GM12891 (cell line): Measurements from ENCODE around the gene SFXN5.

Experiments
- DNase-seq: peaks from one replicate; pipeline ENCODE4 v3.0.0; 2011; ENCODE audit warnings: low spot score; ENCODE audit not compliant: insufficient read length
- FAIRE-seq: peaks from 2 replicates; lab custom pipeline; 2011; peaks lifted over from hg19 to GRCh38; lab: Jason Lieb, UNC
- PAX5 ChIP-seq: IDR thresholded peaks from 2 replicates; pipeline ENCODE4 v1.6.1; 2011; ENCODE audit warnings: low read length, moderate library complexity, mild to moderate bottlenecking; ENCODE audit not compliant: insufficient read depth, severe bottlenecking
- POLR2A ChIP-seq: IDR thresholded peaks from 2 replicates; pipeline ENCODE4 v1.6.1; 2011; ENCODE audit warnings: low read depth, low read length, control low read depth
- POLR2AphosphoS5 ChIP-seq: IDR thresholded peaks from 2 replicates; pipeline ENCODE4 v1.6.1; 2011; ENCODE audit warnings: low read depth, low read length, control low read depth
- POU2F2 ChIP-seq: IDR thresholded peaks from 2 replicates; pipeline ENCODE4 v1.6.1; 2011; ENCODE audit warnings: low read depth, mild to moderate bottlenecking, control low read depth, low read length, moderate library complexity
- SPI1 ChIP-seq: IDR thresholded peaks from 2 replicates; pipeline ENCODE4 v1.6.1; 2011; ENCODE audit warnings: low read depth, low read length, control low read depth
- TAF1 ChIP-seq: IDR thresholded peaks from 2 replicates; pipeline ENCODE4 v1.6.1; 2011; ENCODE audit warnings: low read depth, low read length, control low read depth

Gene SFXN5

GRCh38 chr2:73111073-73112025 lies 39.8 kb upstream of the SFXN5 start:
- no peak for FAIRE-seq
- no peak for TF ChIP-seq POU2F2
- no peak for TF ChIP-seq PAX5
- TF ChIP-seq POLR2A: no peak
- TF ChIP-seq POLR2AphosphoS5: no peak
- no peak for TF ChIP-seq SPI1
- no peak for TF ChIP-seq TAF1
- DNase-seq: no peak

GRCh38 chr2:73110168-73111072 lies 38.9 kb upstream of the SFXN5 start:
- DNase-seq: no peak
- no peak for TF ChIP-seq SPI1
- TF ChIP-seq TAF1: no peak
- no peak for TF ChIP-seq POU2F2
- no peak for TF ChIP-seq POLR2A
- no peak for TF ChIP-seq POLR2AphosphoS5
- TF ChIP-seq PAX5: no peak
- no peak for FAIRE-seq

GRCh38 chr2:73109431-73110167 lies 38.1 kb upstream of the SFXN5 start:
- no peak for TF ChIP-seq POU2F2
- no peak for TF ChIP-seq SPI1
- TF ChIP-seq PAX5: no peak
- TF ChIP-seq POLR2AphosphoS5: no peak
- TF ChIP-seq POLR2A: no peak
- no peak for TF ChIP-seq TAF1
- DNase-seq (no peak), FAIRE-seq (no peak)

DNA sequence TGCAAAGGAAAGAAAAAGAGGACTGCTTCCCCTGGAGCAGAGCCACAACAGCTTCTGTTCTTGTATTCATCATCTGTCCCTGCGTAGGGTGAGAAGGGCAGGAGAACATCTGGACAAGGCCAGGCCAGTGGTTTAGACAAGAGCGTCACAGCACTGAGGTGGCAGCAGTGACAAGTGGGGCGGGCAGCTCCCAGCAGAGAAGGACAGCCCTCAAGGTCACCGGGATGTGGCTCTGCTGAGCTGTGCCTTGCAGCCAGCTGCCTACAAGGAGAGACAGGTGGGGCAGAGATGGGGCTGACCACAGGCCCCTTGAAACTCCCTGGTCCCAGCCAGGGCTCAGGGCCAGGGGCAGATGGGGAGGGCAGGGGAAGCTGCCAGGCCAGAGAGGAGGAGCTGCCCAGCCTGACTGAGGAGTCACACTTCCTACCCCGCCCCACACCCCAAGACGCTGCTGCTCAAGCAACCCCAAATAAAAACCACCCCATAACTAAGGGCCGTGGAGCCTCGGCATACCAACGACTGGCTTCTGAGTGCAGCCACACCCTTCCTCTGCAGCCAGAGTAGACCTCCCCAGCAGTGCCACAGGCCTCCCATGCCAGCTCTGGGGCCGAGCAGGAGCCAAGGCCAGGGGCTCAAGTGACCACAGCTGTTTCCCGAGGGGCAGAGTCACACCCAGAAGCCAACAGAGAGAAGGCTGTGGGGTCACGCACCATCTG lies 35.9 kb upstream of the SFXN5 start:
- FAIRE-seq (no peak), DNase-seq (no peak)
- TF ChIP-seq POU2F2: no peak
- no peak for TF ChIP-seq SPI1
- TF ChIP-seq TAF1: no peak
- no peak for TF ChIP-seq POLR2A
- TF ChIP-seq PAX5: no peak
- TF ChIP-seq POLR2AphosphoS5: no peak

- TF ChIP-seq POLR2A (no peak), POLR2AphosphoS5 (no peak), SPI1 (no peak), TAF1 (no peak), PAX5 (no peak), POU2F2 (no peak)
- FAIRE-seq: no peak
Measured at GRCh38 chr2:73106791-73107190, 35.3 kb upstream of the SFXN5 start.

DNA sequence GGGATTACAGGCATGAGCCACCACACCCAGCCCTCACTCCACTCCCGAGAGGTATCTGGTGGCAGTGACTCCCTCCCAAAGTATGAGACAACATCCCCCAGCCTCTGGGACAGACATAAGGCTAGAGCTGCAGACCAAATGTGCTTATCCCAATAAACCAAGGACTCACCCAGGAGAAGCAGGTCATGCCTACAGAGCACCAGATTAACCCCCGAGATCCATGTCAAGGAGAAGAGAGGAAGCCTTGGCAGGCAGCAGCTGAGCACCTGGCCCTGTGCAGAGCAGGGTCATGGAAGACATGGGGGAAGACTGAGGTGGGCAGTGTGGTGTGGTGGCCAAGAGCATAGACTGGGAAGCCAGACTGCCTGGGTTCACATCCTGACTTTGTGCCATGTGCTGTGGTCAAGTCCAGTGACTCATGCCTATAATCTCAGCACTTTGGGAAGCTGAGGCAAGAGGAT lies 34.0 kb upstream of the SFXN5 start:
- no peak for FAIRE-seq
- DNase-seq: no peak
- TF ChIP-seq POLR2AphosphoS5 (no peak), POLR2A (no peak), PAX5 (no peak), POU2F2 (no peak), SPI1 (no peak), TAF1 (no peak)

More at GRCh38 chr2:73106791-73107190, 35.3 kb upstream of the SFXN5 start:
- no peak for DNase-seq

DNA sequence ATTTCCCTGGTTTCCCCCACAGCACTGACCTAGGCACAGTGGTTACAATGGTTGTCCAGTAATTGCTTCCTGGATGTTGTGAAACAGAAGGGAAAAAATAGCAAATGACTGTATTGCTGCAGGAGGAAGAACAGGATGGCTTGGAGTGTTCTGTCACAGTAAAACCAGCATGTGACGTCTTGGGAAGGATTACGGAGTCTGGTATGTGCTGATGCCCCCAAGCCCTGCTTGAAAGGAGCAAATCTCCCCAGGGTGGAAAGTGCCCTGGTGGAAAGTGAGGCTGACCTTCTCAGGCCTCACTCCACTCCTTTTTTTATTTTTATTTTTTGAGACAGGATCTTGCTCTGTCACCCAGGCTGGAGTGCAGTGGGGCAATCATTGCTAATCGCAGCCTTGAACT lies 33.4 kb upstream of the SFXN5 start:
- DNase-seq (no peak), FAIRE-seq (no peak)
- no peak for TF ChIP-seq TAF1
- no peak for TF ChIP-seq POU2F2
- TF ChIP-seq POLR2A: no peak
- TF ChIP-seq POLR2AphosphoS5: no peak
- no peak for TF ChIP-seq SPI1
- no peak for TF ChIP-seq PAX5

DNA sequence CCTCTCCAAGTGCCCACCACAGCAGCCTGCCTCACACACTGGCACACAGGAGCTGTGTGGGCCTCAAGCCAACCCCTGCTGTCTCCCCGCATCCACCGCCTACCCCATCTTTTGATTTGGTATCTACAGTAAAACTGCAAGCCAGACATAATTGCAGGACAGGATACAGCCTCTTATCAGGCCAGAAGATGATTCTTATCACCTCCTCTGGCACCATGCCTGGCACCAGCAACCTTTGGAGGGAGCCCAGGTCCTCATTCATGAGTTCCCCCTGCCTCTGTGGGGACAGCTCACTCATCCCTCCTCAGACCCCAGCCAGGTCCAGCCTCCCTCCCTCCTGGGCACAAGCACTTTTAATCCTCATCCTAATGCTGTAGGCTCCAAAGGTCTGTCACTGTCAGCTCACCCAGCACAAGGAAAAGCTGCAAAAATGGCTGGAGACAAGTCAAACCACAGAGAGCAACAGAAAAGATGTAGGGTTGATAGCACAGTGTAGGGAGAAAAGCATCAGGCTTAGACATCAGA lies 31.6 kb upstream of the SFXN5 start:
- TF ChIP-seq POU2F2: no peak
- TF ChIP-seq POLR2AphosphoS5: no peak
- TF ChIP-seq TAF1: no peak
- DNase-seq: no peak
- FAIRE-seq: no peak
